Measurements from ENCODE around the gene FKBP6.
"Not testable (repeated sequence)": the region's sequence is repeated elsewhere in the genome, so short reads cannot be mapped to it uniquely, and the experiment has no call there.

Gene FKBP6

GRCh38 chr7:73327922-73328321 lies at the start of gene FKBP6, which contains the start of gene TRIM50:
Gene FKBP6, plus strand, starts transcription at chr7:73328161. Its CDS starts 268 bp downstream, at chr7:73328429.
Gene TRIM50, minus strand, starts transcription at chr7:73328082. Its CDS starts 3,295 bp downstream, at chr7:73324787.
- intact Hi-C loops (cut with DNase I); DNase-seq: not testable (repeated sequence)

GRCh38 chr7:73297235-73297634 lies 30.7 kb upstream of the FKBP6 start:
- DNase-seq; intact Hi-C loops (cut with DNase I): not testable (repeated sequence)

GRCh38 chr7:73297706-73298105 lies 30.3 kb upstream of the FKBP6 start:
- DNase-seq: peak in 1 of 42 donors; percentile 13
- intact Hi-C loops (cut with DNase I): not testable (repeated sequence)

GRCh38 chr7:73299812-73300211 lies 28.1 kb upstream of the FKBP6 start:
- DNase-seq: peak in 2 of 42 donors; percentile 16 to 31
- intact Hi-C loops (cut with DNase I): not testable (repeated sequence)

- intact Hi-C loops (cut with DNase I); DNase-seq: not testable (repeated sequence)
These were observed 26.9 kb upstream of the FKBP6 start for GRCh38 chr7:73301108-73301507.

- intact Hi-C loops (cut with DNase I); DNase-seq: not testable (repeated sequence)
These were observed 25.1 kb upstream of the FKBP6 start for GRCh38 chr7:73302846-73303245.

GRCh38 chr7:73303546-73303945 lies 24.4 kb upstream of the FKBP6 start:
- DNase-seq: no peak
- intact Hi-C loops (cut with DNase I): no loop called here

- no peak for DNase-seq
- intact Hi-C loops (cut with DNase I): no loop called here
These were observed 23.9 kb upstream of the FKBP6 start for GRCh38 chr7:73304071-73304470.

- intact Hi-C loops (cut with DNase I); DNase-seq: not testable (repeated sequence)
These were observed 23.2 kb upstream of the FKBP6 start for GRCh38 chr7:73304612-73305387.

GRCh38 chr7:73307436-73307835 lies 20.5 kb upstream of the FKBP6 start:
- DNase-seq: peak in 1 of 42 donors; percentile 11
- intact Hi-C loops (cut with DNase I): no loop called here

- intact Hi-C loops (cut with DNase I): no loop called here
- DNase-seq: peak in 6 of 42 donors; percentile 5 to 44 (median 11)
These were observed 19.8 kb upstream of the FKBP6 start for GRCh38 chr7:73308074-73308664.

- intact Hi-C loops (cut with DNase I): no loop called here
- DNase-seq: peak; percentile 70 to 93 (median 86)
These were observed 19.2 kb upstream of the FKBP6 start, which contains the start of gene NSUN5 for GRCh38 chr7:73308665-73309214. Gene NSUN5, minus strand, starts transcription at chr7:73308826. Its CDS starts 36 bp downstream, at chr7:73308790.

GRCh38 chr7:73311421-73311820 lies 16.5 kb upstream of the FKBP6 start:
- DNase-seq; intact Hi-C loops (cut with DNase I): not testable (repeated sequence)

- peak in 1 of 42 donors; percentile 31 for DNase-seq
- intact Hi-C loops (cut with DNase I): no loop called here
These were observed 15.0 kb upstream of the FKBP6 start for GRCh38 chr7:73312831-73313520.

GRCh38 chr7:73313521-73313906 lies 14.4 kb upstream of the FKBP6 start:
- intact Hi-C loops (cut with DNase I): no loop called here
- DNase-seq: no peak

GRCh38 chr7:73314271-73314670 lies 13.7 kb upstream of the FKBP6 start:
- intact Hi-C loops (cut with DNase I): no loop called here

GRCh38 chr7:73316521-73316920 lies 11.4 kb upstream of the FKBP6 start:
- intact Hi-C loops (cut with DNase I): no loop called here
- DNase-seq: no peak

More at GRCh38 chr7:73314271-73314670, 13.7 kb upstream of the FKBP6 start:
- no peak for DNase-seq

GRCh38 chr7:73318656-73319204 lies 9.2 kb upstream of the FKBP6 start:
- DNase-seq; intact Hi-C loops (cut with DNase I): not testable (repeated sequence)

- DNase-seq; intact Hi-C loops (cut with DNase I): not testable (repeated sequence)
These were observed 8.4 kb upstream of the FKBP6 start for GRCh38 chr7:73319541-73319940.

Data from head of caudate nucleus (tissue), 42 donors.